GM21390 (cell line): Measurements from ENCODE around the gene LTBR.

Source experiments
- ATAC-seq: cut with Tn5 transposase; IDR thresholded peaks from one replicate; pipeline ENCODE4 v1.9.1; 2021; ENCODE audit not compliant: unreplicated experiment

LTBR gene

DNA sequence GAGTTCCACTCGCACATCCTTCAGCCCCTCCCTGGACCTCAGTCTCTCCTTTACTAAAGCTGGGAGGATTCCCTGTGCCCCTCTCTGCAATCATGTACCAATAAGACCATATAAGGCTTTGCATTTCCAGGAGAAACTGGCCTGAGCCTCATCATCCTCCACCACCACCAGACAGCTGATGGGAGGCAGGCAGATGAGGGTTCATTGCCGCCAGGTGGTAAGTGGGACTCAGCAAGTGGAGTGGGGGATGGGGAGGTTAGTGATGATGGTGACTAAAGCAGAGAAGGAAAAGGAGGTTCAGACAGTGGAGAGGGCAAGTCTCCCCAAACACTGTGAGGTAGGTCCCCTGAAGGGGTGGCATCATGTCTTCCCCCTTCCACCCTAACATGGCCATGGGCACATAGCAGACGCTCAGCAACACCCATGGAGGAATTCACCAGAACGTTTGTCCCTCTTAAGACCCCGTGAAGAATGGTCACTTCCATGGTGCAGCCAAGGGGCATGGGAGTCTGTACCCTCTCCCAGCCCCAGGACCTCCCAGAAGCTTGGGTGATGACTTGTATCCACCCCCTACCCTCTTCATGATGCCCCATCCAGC, 37.6 kb upstream of the LTBR start:
- no peak for ATAC-seq

DNA sequence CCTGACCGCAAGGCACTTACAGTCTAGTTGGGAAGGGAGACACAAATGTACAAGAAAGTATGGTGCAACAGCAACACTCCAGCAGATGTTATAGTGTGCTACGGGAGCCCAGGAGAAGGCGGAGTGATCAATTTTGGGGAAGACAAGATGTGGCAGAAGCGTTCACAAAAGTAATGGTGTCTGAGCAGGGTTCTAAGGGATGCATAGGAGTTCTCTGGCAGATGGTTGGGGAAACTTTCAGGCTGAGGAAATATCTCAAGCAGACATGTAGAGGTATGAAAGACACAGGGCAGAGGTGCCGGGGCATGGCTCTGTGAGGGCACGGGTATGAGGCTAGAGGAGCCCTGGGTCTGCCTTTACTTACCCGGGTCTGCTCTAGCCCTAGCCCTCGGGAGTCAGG, 37.0 kb upstream of the LTBR start:
- no peak for ATAC-seq

DNA sequence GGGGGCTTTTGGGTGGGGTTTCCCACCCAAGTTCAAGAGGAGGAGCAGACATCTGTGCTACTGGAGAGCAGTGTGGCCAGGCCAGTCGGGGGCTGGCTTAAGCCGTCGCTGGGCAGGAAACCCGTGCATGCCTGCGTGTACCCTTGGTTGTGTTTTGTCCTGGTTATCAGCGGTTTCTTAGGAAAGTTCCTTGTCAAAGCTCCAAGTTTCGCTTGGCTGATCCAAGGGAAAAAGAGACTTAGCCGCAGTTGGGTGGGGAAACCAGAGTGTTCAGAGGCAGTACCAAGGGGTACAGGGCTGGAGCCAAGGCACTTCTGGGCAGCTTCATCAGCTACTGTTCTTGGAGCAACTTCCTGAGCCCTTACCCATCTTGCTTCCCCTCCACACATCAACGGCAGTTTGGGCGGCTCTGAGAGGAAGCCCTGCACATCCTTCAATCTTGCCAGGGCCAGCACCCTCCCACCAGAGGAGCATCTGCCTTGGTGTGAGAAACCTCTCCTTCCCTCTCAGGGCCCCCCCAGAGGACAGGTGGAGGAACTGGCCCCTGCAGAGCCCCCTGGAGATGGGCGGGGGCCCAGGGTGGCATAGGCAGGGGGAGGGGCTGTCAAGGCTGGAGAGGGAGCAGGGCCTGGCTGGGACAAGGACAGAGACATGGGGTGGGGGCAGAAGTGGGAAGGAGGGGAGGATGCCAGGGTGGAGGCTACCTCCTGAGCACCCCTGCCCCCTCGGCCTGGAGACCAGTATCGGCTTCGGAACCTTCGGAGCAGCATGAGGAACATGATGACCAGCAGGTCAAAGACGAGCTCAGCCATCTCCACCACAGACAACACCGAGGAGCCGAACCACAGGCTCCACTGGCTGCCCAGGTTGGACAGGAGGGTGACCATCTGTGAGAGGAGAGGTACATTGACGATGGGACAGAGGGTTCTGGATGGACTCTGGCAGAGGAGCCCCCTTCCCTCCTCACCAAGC, 36.3 kb upstream of the LTBR start:
- ATAC-seq = no peak

DNA sequence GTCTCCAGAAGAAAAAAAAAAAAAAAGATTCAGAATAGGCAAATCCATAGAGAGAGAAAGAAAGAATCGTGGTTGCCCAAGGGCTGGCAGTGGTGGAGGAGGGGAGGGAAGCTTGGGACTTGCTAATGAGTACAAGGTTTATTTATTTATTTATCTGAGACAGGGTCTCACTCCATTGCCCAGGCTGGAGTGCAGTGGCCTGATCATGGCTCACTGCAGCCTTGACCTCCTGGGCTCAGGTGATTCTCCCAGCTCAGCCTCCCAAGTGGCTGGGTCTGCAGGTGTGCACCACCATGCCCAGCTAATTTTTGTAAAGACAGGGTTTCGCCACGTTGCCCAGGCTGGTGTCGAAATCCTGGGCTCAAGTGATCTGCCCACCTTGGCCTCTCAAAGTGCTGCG, 32.3 kb upstream of the LTBR start:
- ATAC-seq = no peak

DNA sequence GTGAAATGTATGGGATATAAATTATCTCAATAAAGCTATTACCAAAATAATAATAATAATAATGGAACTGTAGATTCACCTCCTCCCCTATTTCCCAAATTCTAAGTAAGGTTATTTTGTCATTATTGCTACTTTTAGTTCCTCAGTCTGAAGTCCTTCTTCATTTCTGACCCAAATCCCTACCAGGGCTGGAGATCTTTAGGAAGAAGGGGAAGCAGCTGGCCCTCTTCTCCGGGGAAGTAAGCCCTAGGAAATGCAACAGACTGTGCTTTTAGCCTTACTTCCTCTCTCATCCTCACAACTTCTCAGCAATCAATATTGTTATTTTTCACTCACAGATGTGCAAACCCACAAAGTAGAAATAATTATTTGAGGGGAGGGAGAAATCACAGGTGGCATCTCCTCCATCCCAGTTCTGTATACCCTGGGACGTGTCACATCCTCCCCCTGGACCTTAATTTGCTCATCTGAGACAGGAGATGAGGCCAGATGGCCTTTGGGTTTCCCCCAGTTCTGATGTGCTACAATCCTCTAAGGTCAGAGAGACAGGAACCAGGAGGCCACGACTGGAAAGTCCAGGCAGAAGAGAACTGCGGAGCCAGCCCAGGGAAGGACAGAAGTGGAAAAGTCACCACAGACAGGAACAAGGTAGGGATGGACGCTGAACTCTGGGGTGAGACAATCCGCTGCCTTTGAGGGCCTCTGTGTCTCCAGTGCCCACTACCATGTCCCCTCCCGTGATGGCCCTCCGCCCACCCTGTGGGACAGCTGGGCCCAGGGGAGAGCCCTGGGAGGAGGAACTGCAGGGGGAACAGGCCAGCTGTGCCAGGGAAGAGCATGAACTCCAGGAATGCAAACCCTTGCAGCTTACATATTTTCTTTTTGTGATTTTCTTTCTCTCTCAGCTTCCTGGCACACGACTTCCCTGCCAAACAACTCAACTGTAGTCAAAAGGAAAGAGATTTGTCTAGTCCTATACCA, 31.5 kb upstream of the LTBR start:
- ATAC-seq = no peak

DNA sequence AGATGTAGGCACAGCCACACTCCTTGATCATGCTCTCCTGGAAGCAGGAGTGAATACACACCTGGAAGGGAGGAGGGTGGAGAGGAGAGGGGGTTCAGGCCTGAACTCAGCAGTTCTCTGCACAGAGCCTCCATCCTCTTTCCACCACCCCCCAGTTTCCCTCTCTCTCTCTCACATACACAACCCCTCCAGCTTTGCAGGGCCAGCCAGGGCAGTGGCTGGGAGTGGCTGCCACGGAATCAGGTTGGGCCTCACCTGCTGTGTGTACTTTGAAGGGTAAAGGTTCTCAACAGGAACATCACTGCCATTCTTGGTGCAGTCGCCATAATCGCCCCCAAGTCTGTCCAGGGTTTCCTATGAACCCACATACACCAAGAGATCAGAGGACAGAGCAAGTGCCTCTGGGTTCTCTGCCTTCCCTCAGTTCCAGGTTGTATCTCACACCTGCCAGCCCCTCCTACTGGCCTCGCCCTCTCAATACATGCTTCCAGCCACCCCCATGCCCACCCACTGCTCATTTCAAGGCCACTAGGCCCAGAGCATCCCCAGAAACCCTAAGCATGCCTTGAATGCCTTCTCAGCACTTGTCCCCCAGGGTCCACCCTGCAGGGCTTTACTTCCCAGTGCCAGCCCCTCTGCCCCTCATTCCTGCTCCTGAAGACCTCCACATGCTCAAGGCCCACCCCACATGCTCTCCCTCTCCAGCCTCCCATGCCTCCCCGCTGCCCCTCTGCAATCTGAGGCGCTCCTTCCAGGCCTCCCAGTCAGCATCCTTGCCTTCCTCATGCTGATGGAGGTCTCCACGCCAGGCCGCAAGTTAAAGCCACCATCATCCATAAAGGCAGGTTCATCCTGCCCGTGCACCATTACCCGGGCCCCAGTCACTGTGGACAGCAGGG, 29.2 kb upstream of the LTBR start:
- ATAC-seq = no peak

DNA sequence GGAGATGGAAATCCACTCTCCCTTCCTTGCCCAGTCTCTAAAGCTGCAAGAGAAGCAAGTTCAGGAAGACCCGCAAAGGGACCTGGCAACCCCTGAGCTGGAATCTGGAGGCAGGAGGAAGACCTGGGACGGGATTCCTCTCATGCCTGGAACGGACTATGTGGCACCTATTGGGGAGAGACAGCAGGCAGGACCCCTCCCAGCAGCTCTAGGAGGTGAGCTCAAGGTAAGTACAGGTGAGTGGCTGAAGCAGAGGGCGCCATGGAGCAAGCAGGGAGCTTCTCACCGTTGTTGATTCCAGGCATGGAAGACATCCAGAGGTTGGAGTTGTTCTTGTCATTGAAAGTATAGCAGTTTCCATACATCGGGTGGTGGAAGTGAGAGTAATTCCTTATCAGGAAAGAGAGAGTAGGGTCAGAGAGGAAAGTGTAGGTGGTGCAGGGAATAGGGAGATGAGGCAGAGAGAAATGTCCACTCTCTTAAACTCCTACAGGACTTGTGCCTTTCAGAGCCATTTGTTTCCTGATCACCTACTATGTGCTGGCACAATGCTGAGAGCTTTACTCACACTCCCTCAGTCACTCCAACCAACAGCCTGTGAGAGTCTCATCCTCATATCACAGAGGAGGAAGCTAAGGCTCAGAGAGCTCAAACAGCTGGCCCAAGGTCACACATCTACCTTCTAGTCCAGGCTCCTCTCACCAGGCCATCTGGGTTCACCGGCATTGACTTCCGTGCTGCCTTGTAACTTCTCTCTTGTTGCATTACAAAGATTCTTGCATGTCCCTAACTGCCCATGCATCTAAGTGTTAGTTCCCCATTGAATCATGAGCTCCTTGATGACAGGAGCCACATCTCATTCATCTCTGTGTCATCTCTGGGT, 28.2 kb upstream of the LTBR start:
- ATAC-seq = no peak

DNA sequence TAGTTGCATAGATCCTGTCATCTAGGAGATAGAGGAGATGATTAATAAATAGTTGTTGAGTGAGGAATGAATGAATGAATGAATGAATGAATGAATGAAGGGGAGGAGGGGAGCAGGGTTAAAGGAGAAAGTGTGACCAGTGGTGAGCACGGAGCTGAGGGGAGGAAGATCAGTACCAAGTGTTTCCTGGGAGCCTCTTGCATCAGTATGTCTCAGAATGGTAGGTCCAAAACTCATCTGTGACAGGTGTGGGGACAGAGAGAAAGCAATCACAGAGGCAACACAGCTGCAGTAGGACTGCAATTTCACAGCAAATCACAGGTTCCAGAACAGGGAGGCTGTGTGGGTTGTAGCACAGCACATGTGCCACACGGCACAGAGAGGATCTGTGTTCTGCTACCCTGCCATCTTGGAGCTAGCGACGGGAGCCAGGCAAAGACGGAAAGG, 27.6 kb upstream of the LTBR start:
- ATAC-seq = no peak

DNA sequence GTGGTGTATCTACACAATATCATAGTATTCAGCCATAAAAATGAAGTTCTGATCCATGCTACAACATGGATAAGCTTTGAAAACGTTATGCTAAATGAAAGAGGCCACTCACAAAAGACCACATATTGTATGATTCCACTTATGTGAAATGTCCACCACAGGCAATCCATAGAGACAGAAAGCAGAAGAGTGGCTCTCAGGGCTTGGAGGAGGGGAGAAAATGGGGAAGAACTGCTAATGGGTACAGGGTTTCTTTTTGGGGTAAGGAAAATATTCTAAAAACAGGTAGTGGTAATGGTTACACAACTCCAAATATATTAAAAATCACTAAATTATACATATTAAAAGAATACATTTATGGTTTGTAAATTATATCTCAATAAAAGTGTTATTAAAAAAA, 25.1 kb upstream of the LTBR start:
- no peak for ATAC-seq

DNA sequence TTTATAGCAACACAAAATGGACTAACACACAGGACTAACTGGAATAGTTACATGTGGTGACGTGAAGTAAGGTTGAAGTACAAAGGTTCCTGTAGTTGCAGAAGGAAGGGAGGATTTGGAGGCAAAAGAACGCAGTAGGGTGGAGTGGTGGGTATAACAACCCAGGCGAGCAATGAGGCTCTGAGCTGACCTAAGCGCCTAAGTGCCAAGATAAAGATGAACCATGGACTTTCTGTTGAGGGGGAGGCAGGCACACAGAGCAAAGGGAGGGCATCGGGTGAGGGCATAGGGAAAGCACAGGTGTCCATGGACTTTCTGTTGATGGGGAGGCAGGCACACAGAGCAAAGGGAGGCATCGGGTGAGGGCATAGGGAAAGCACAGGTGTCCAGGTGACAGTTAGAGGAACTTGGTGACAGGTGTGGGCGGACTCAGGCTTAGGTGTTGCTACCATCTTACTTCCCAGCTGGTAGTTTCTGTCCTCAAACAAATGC, 23.8 kb upstream of the LTBR start:
- ATAC-seq = no peak

DNA sequence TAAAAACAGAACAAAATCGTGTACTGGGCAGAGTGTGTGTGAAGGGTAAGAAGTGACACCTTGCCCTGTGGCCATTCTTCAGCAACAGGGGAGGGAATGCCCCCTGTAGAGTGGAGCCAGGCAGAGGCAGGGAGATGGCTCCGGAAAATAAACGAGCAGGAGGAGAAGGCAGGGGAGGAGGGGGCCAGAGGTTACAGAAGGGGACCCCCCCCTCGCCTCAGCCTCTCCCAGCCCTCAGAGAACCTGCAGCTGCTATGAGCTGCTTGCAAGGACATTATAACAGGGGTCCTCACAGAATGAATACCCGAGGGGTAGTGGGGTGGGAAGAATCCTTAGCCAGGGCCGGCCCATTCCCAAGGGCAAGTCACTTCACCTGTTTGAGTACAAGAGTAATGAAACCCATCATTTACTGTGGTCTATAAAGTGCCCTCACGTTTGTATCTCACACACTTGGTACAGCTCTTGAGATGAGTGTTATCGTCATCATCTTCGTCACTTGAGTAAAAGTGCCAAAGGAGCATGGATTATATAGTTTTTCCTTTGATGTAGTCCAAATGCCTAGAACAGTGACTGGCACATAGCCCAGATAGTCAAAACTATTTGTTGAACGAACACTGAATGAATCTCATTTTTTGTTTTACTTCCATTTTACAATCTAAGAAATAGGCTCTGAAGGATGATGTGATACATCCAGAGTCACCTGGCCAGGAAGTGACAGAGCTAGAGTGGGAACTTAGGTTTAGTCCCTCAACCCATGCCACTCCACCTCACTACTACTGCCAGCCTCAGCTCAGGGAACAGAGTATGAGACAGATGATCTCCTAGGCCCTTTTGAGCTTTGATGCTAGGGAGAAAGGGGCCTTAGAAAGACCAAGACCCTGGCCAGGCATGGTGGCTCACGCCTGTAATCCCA, 23.1 kb upstream of the LTBR start:
- ATAC-seq = no peak

DNA sequence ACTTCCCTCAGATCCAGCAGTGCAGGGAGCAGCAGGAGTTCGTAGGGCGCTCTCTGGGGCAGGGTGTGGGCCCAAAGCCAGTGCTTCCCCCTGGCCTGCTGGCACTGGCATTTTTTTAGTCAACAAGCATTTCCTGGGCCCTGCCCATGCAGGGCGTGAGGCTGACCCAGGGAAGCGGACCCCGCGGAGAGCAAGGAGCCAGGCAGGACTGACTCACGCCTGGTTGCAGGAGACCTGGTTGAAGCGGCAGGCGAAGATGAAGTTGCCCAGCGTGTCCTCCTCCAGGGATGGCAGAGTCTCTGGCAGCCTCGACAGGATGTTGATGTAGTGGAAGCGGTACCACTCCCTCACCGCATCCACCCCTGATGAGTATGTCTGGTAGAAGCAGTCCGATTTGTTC, 22.1 kb upstream of the LTBR start:
- no peak for ATAC-seq

DNA sequence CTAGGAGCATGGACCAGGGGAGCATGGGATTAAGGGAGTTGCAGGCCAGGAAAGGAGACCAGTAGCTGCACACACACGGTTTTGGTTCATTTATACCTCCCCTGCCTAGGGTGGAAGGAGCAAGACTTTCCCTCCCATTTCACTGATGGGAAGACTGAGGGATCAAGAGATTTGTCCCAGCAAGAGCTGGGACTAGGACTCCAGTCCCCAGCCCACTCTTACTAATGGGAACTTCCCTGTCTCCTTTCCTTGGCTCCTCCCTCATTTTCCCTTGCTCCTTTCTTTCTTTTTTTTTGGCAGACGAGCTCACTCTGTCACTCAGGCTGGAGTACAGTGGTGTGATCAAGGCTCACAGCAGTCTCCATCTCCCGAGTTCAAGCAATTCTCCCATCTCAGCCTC, 21.6 kb upstream of the LTBR start:
- ATAC-seq = no peak

DNA sequence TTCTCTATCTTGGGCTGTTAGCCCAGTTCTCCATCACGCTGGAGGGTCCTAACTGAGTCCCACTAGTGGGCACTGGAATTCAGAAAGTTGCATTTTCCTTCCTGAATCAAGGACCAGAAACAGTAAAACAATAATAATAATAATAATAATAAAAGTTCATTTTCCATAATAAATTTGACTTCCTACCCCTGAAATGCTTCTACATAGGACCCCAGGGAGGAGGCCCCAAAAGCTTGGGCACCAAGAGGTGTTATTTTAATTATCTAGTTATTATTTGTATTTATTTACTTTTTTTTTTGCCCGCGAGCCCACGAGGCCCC, 21.0 kb upstream of the LTBR start:
- no peak for ATAC-seq

DNA sequence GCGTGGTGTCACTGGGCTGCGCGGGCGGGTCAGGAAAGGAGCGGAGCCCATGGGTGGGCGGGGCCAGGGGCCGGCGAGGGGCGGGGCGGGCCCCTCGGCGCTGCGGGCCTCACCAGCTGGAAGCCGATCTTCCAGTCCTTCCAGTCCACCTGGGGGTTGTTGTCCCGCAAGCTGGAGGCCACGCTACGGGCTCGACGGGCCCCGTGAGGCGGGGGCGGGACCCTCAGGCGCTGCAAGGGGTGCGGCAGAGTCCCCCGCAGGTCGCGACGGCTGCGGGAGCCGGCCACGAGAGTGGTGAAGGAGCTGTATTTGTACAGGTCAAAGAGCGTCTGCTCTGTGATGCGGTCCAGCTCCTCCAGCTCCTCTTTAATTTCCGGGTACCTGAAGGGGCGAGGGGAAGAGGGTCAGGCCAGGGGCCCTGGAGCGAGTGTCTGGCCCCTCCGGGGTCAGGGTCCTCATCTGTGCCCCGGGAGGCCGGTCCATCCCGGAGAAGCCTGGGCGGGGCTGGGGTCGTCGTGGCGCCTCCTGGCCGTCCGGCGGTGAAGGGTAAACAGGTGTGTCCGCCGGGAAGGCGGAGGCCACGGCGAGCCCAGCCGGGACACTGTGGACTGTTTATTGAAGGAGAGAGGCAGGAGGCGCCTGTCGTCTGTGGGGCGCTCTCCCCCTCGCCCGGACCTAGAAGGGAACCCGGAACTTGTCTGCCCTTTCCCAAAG, 20.5 kb upstream of the LTBR start:
- no peak for ATAC-seq

DNA sequence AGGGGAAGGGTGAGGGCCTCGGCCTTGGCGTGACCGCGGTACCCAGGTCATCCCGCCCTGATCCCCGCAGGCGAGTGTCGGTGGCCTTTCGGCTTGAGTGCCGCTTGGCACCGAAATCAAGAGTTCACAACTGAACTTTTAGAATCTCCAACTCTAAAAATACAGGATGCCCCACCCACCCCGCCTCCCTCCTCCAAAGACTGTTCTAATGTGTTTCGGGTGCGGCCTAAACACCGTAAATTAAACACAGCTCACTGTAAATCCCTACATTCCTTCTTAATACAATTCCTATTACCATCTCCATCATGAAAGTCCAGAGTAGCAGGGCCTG, 20.0 kb upstream of the LTBR start:
- ATAC-seq = no peak

DNA sequence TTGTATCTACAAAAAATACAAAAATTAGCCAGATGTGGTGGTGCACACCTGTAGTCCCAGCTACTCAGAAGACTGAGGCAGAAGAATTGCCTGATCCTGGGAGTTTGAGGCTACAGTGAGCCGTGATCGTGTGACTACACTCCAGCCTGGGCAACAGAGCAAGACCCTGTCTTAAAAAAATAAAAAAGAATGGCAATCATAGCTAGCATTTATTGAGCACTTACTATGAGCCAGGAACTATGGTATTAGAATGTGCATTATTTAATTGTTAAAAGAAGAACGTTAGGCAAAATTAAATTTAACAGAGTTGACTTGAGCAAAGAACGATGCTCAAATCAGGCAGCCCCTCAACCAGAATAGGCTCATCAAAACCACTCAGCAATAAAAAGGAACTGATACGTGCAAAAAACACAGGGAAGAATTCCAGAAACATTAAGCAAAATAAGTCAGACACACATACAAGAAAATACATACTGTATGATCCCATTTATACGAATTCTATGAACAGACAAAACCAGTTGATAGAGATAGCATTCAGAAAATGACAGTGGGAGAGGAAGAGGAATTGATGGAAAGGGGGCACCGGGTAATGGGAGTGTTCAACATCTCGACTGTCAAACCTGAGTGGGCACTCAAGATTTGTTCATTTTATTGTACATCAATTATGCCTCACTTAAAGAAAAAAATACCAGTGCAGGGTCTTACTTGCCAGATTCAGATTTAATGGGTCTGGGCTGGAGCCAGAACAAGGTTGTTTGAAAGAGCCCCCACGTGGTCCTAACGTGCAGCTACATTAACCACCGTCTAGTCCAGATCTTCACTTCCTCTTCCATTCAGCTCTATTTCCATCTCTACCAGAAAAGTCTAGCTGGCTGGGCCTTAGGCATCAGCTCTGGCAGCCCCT, 16.6 kb upstream of the LTBR start:
- no peak for ATAC-seq
